ENCODE data around the gene KLF6.

Gene KLF6

GRCh38 chr10:3787816-3788215 is 2.8 kb upstream of the KLF6 start:
- no peak for DNase-seq (ENCODE audit: low spot score)

DNA sequence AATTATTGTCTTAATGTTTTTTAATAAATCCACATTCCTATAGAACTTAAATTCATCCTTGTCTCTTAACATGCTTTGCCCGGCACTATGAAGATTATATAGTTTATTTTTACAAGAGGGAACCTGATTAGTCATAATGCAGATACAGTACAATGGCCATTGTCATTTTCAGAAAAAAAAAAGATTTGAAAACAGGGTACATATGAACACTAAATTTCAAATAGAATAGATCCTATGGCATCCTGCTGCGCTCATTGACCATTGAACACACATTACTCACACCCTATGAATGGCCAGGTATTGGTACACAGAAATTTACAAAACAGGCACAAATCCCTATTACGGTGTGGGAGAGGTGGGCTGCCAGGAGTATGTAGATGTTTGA is 2.0 kb upstream of the KLF6 start:
- DNase-seq (ENCODE audit: low spot score), result no peak

DNA sequence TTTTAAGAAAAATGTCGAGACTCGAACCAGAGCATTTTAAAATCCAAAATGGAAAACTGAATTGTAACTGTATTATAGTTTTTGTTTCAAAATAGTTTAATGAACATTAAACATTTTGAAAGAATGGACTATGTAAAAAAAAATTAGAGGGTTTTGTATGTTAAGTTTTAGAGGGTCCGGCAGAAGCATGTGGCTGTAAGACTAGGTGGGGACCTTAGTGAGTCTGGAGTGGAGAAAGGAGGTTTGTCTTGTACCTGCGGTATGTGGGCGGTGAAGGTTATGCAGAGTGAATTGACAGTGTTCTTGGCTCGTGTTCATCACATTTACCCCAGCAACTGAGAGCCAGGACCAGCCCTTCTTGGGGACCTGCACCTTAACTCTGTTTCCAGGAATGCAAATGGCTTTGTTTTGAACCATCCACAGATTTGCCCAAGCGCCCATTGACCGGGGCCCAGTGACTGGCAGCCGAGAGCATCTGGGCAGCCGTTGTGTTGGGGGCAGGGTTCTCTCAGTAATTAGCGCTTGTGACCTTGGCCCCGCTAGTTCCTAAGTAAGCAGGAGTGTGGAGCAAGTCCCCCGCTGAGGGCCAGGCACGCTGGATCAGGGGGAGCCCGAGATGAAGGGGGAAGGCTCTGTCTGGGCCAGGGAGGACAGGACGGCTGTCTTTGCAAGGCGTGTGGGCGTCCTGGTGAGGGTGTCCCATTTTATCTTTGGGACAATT is 1.4 kb upstream of the KLF6 start:
- DNase-seq (ENCODE audit: low spot score), result peak; percentile 40

- DNase-seq (ENCODE audit: low spot score), result peak; percentile 68
Measured at GRCh38 chr10:3785851-3786271, 852 bp upstream of the KLF6 start.

- DNase-seq (ENCODE audit: low spot score), result peak; percentile 99
Measured at GRCh38 chr10:3785251-3785850, 342 bp upstream of the KLF6 start.

- peak; percentile 47 for DNase-seq (ENCODE audit: low spot score)
Measured at GRCh38 chr10:3783682-3784432, 1.2 kb downstream of the KLF6 start.

GRCh38 chr10:3783316-3783681 is 1.7 kb downstream of the KLF6 start:
- peak; percentile 34 for DNase-seq (ENCODE audit: low spot score)

DNA sequence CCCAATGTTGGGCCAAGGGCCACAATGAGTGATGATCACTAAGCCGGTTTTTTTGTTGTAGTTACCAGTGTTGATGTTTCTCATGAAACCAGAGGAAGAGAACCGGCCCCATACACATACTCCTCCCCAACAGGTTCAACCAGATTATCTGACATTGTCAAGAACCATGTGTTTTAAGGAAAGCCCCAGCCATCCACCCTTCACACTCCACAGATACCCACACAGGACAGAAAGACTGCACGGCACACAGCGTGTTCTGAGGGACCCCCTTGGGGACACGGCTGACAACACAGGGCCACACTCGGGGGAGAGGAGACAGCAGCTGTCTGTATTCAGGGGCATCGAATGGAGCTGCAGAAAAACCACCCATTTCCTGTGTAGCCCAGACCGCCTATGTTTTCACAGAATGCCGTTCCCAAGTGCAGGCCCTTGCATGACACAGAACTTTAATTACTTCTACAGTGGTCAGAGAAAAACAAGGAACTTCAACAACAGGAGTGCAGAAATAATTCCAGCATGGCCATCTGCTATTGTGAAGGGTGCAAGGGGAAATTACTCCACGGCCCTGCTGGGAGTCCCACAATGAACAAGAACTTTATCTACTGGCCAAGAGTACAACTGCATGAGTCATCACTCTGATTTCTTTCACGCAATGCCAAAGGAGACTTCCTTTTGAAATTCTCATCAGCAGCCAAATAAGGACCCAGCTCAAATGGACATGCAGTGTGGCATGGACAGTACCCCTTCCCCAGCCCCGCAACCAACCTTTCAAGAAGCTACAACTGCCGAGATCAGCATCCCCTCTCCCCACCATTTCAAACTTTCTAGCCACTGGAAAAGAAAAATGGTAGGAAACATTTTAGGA is 2.3 kb downstream of the KLF6 start:
- DNase-seq (ENCODE audit: low spot score), result peak; percentile 74

DNA sequence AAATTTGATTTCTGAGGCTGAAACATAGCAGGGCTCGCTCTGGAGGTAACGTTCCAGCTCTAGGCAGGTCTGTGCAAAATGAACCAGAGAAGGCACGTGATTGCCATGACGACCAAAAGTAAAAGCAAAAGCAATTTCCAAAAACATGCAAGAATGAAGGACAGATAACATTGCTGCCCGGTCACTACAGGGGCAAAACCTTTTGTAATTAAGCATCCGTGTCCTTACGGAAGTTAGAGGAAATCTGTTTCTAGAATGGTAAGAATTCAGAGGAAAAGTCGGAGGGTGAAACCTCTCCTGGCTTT is 2.9 kb downstream of the KLF6 start:
- DNase-seq (ENCODE audit: low spot score), result no peak

GRCh38 chr10:3781468-3782145 is 3.4 kb downstream of the KLF6 start:
- no peak for DNase-seq (ENCODE audit: low spot score)

GRCh38 chr10:3780771-3781467 is 4.1 kb downstream of the KLF6 start:
- no peak for DNase-seq (ENCODE audit: low spot score)

DNA sequence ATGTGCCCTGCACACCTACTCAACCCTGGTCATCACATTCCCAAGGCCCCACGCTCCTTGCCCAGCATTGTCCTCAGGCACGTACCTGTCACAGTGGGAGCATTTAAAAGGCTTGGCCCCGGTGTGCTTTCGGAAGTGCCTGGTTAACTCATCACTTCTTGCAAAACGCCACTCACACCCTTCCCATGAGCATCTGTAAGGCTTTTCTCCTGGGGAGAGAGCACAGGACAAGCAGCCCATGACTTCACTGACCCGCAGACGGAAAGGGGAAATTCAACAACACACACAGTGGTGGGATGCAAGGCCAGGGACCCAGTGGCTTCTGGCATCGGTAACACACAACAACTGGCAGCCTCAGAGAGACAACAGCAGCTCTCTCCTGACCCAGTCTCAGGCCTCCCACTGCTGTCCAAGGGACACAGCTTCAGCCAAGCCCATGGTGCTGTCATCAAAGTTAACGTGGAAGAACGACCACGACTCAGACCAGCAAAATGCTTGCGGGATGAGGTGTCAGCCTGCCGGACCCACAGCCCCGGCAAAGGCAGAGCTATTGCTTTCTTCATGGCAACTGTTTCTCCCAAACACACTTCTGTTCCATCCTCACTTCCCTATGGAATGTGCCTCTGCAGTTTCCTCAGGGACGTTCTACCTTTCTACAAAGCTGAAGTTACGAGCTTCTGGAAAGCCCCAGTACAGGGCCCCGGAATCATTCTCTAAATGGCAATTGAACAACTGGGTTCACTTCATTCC is 4.8 kb downstream of the KLF6 start:
- DNase-seq (ENCODE audit: low spot score), result no peak

GRCh38 chr10:3779158-3779741 is 5.8 kb downstream of the KLF6 start:
- DNase-seq (ENCODE audit: low spot score), result no peak

DNA sequence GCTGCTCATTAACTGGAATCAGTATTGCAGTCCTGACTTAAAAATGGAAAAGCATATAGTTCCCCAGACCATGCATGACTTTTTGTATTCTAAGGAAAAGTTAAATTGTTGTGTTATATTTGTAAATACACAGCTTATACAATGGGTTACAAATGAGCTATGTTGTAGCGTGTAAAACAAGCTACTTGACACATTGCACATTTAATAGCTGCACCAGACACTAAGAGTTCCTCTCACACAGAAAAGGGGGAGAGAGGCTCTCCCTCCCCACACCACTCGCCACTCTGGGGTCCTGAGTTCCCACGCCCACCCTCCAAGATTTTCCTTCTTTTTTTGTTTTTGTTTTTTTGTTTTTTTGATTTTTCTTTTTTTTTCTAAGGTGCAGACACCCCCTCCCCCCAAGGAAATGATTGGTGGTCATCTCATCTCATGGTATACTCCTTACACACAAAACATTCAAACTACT is 6.3 kb downstream of the KLF6 start:
- DNase-seq (ENCODE audit: low spot score), result no peak

GRCh38 chr10:3777981-3778691 is 6.9 kb downstream of the KLF6 start:
- DNase-seq (ENCODE audit: low spot score), result no peak

DNA sequence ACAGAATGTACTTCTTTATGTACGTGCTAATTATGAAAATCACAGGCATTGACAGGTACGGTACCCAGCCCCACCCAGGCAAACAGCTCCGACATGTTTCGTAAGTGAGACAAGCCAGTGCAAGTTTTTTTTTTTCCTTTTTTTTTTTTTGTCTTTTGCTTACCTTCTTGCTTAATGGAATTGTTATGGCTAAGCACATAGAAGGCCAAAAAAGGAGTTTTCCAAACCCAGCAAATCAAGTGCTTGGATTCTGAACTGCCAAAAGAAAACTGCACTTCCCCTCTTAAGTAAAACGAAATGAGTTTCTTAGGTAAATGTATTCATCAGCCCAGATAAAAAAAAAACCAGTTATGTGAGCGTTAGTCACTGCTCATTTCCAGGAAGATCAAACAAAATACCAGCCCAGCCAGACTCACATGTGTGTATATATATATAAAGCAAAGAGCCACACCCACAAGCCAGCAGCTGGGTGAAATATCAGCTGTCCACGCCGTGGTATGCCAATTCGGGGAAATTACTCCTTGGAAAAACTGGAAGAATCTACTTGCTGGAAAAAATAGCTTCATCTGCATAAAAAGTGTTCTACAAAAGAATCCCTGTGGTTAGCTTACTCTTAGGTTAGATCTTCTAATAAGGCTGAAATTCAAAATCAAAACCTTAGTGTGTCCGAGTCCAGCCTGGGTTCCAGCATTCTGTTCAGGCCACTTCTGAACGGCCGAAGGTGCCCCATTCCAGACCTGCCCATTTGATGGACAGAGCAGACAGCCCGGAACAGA is 8.0 kb downstream of the KLF6 start:
- DNase-seq (ENCODE audit: low spot score), result peak; percentile 20

GRCh38 chr10:3775696-3776551 is 9.1 kb downstream of the KLF6 start:
- DNase-seq (ENCODE audit: low spot score), result no peak

Measured in hematopoietic multipotent progenitor cell treated with erythropoietin and hydrocortisone succinate and interleukin-3 and kit ligand, for 15 days (in vitro differentiated cells).